NT2/D1 (cell line): Measurements from ENCODE around the gene CIAO1.

Experiments
- YY1 ChIP-seq: IDR thresholded peaks from 2 replicates; pipeline ENCODE4 v1.6.1; 2011; ENCODE audit not compliant: insufficient read length, insufficient read depth
- ZNF274 ChIP-seq: IDR thresholded peaks from 2 replicates; pipeline ENCODE4 v1.6.1; 2011; ENCODE audit warnings: mild to moderate bottlenecking, low read depth, low read length

GRCh38 chr2:96318723-96319122 lies 52.7 kb downstream of the CIAO1 start:
- TF ChIP-seq ZNF274 (no peak), YY1 (no peak)
